A673 (cell line): Measurements from ENCODE around the gene IPCEF1.

Experiments used
- CTCF ChIP-seq: fragments of 300-800, 200-600 bp; sonication (generic); conservative IDR thresholded peaks from 2 replicates; pipeline ENCODE4 v1.5.1; 2017; ENCODE audit warnings: low read depth, mild to moderate bottlenecking, antibody characterized with exemption, low read length, moderate library complexity, mixed read lengths
- EZH2 ChIP-seq: fragments of 200-600 bp; sonication (generic); IDR thresholded peaks from 2 replicates; pipeline ENCODE4 v1.6.1; 2017; ENCODE audit warnings: borderline replicate concordance, low read depth, mild to moderate bottlenecking, mixed read lengths, antibody characterized with exemption, low read length; ENCODE audit not compliant: poor library complexity, severe bottlenecking

- TF ChIP-seq EZH2 = no peak
- no peak for TF ChIP-seq CTCF
Measured at GRCh38 chr6:154138793-154139192, 217.8 kb downstream of the IPCEF1 start.
